Naive thymus-derived CD4-positive, alpha-beta T cell (primary cell): ENCODE data around the gene PARP9. TPM values are rescaled to one million over a fixed set of nuclear protein-coding genes. Genes with fewer than 3 reads are reported as not detected.
A peak's percentile ranks its signal among the peaks of the same experiment; 100 is the strongest.

Experiments used
- ATAC-seq: fragments of 150-1000 bp; cut with Tn5 transposase; 2 replicates; pipeline ENCODE4 v1.10.0; 2021; ENCODE audit warnings: mild to moderate bottlenecking, moderate library complexity
- CTCF ChIA-PET: fragments of 350-600 bp; sonication (Branson Sonifier 250); formaldehyde crosslinking; loops from one replicate; lab custom pipeline; 2021; ENCODE audit warnings: antibody characterized with exemption; lab: Charles Lee
- POLR2A ChIA-PET: fragments of 350-600 bp; sonication (Branson Sonifier 250); formaldehyde crosslinking; loops from one replicate; lab custom pipeline; 2021; ENCODE audit warnings: antibody characterized with exemption, inconsistent platforms; lab: Charles Lee
- DNase-seq, 9 donors: peaks; one replicate each; pipeline versions ENCODE4 v3.0.0 to v3.0.0-alpha.2; 2020 to 2022; ENCODE audit warnings: mixed read lengths in 1 of 9
- H3K27ac ChIP-seq: one replicate; pipeline ENCODE4 v1.7.0; 2013; ENCODE audit warnings: mild to moderate bottlenecking, low read depth, low read length, moderate library complexity
- H3K27me3 ChIP-seq, 2 donors: one replicate each; pipeline ENCODE4 v1.7.0; 2013; ENCODE audit warnings: low read length in 2 of 2, mild to moderate bottlenecking in 2 of 2, moderate library complexity in 2 of 2; ENCODE audit not compliant: control insufficient read depth in 2 of 2, insufficient read depth in 2 of 2
- H3K36me3 ChIP-seq, 3 experiments: 1 replicate in 2 of 3; 2 replicates in 1 of 3; pipeline ENCODE4 v1.7.0; 2013; ENCODE audit warnings: low read length in 3 of 3, mild to moderate bottlenecking in 3 of 3, moderate library complexity in 1 of 3; ENCODE audit not compliant: insufficient read depth in 3 of 3, control insufficient read depth in 2 of 3
- H3K4me1 ChIP-seq, 2 donors: one replicate each; pipeline ENCODE4 v1.7.0; 2013; ENCODE audit warnings: low read length in 2 of 2, mild to moderate bottlenecking in 2 of 2, moderate library complexity in 1 of 2; ENCODE audit not compliant: control insufficient read depth in 2 of 2, insufficient read depth in 2 of 2
- H3K4me3 ChIP-seq: 2 replicates; pipeline ENCODE4 v1.7.0; 2013; ENCODE audit warnings: mild to moderate bottlenecking, low read length
- H3K9me3 ChIP-seq, 3 experiments: 1 replicate in 2 of 3; 2 replicates in 1 of 3; pipeline ENCODE4 v1.7.0; 2013; ENCODE audit warnings: low read length in 3 of 3; ENCODE audit not compliant: control insufficient read depth in 2 of 3
- H3K27ac Mint-ChIP-seq, 9 donors: one replicate each; pipeline ENCODE4 v1.8.0; 2020 to 2022; ENCODE audit warnings: mixed read lengths in 9 of 9, mild to moderate bottlenecking in 8 of 9, moderate library complexity in 5 of 9, inconsistent platforms in 2 of 9
- H3K27me3 Mint-ChIP-seq, 5 donors: one replicate each; pipeline ENCODE4 v1.8.0; 2021 to 2022; ENCODE audit warnings: mixed read lengths in 5 of 5, mild to moderate bottlenecking in 1 of 5
- H3K36me3 Mint-ChIP-seq, 5 donors: one replicate each; pipeline ENCODE4 v1.8.0; 2020 to 2022; ENCODE audit warnings: mixed read lengths in 5 of 5, mild to moderate bottlenecking in 3 of 5, inconsistent platforms in 1 of 5
- H3K4me1 Mint-ChIP-seq, 7 donors: one replicate each; pipeline ENCODE4 v1.8.0; 2020 to 2022; ENCODE audit warnings: mixed read lengths in 7 of 7, mild to moderate bottlenecking in 3 of 7, inconsistent platforms in 1 of 7
- H3K4me3 Mint-ChIP-seq, 10 donors: one replicate each; pipeline ENCODE4 v1.8.0; 2020 to 2022; ENCODE audit warnings: mild to moderate bottlenecking in 10 of 10, mixed read lengths in 10 of 10, moderate library complexity in 6 of 10, inconsistent platforms in 2 of 10
- H3K9me3 Mint-ChIP-seq, 11 donors: one replicate each; pipeline ENCODE4 v1.8.0; 2020 to 2022; ENCODE audit warnings: mixed read lengths in 11 of 11, mild to moderate bottlenecking in 4 of 11, inconsistent platforms in 1 of 11, moderate library complexity in 1 of 11
- intact Hi-C, 2 donors: fragments of 100-400 bp; cut with micrococcal nuclease; formaldehyde crosslinking; loops; one replicate each; pipeline ENCODE4 v1.15.1; 2023
- polyA plus RNA-seq, 2 donors: library from polyadenylated mRNA; unstranded; fragments of 300-500 nt; fragmentation: Illumina TruSeq; gene quantifications; one replicate each; pipeline ENCODE4 v1.2.3, GENCODE V29; 2021
- total RNA-seq, 6 experiments: library from RNA in 5 of 6; stranded (reverse) in 5 of 6; gene quantifications; 1 replicate in 5 of 6; 2 replicates in 1 of 6; pipeline ENCODE4 v1.2.3 and lab custom pipeline; 2021 to 2026

PARP9 gene
- total and polyA plus RNA-seq, 7 experiments from 2014 or later, result 17.6 to 165 (median 24.4) TPM

DNA sequence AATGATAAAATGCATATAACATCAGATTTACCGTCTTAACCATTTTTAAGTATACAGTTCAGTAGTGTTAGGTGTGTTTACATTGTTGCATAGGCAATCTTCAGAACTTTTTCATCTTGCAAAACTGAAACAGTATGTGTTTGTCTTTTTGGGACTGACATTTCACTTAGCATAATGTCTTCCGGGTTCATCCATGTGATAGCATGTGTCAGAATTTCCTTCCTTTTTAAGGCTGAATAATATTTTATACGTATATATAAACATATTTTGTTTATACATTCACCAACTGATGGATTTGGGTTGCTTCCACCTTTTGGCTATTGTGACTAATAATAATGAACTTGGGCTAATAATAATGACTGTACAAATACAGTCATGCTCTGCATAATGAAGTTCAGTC, 16.4 kb upstream of the PARP9 start:
- CTCF ChIA-PET, result interaction anchor here (1.0 kb wide), 1 partner anchor 99 kb away, joined by 3 read pairs; no protein-coding TSS in a partner anchor
- intact Hi-C loops, result no loop called here
- no peak for ATAC-seq
- DNase-seq, result no peak
- Mint-ChIP-seq H3K9me3 (peaks cover 6 to 40% (median 25%) of the 10 kb centered on the region in 11 donors), H3K4me3 (peak overlapping the region in 1 of 10 donors; percentile 29), H3K27me3 (no peaks in the 10 kb centered on the region), H3K36me3 (peaks cover 16 to 58% (median 40%) of the 10 kb centered on the region in 5 donors), H3K27ac (no peak overlapping the region), H3K4me1 (peaks cover 28 to 58% (median 45%) of the 10 kb centered on the region in 7 donors)
- POLR2A ChIA-PET, result no interaction called here
- H3K4me1 ChIP-seq, result peaks cover 8 to 15% of the 10 kb centered on the region in 2 donors
- peaks cover 0 to 4% (median 0%) of the 10 kb centered on the region in 3 experiments for H3K36me3 ChIP-seq
- H3K27ac ChIP-seq, result no peak overlapping the region
- H3K9me3 ChIP-seq, result peaks cover 0 to 16% (median 11%) of the 10 kb centered on the region in 3 experiments
- no peak overlapping the region for H3K4me3 ChIP-seq
- H3K27me3 ChIP-seq, result no peaks in the 10 kb centered on the region

DNA sequence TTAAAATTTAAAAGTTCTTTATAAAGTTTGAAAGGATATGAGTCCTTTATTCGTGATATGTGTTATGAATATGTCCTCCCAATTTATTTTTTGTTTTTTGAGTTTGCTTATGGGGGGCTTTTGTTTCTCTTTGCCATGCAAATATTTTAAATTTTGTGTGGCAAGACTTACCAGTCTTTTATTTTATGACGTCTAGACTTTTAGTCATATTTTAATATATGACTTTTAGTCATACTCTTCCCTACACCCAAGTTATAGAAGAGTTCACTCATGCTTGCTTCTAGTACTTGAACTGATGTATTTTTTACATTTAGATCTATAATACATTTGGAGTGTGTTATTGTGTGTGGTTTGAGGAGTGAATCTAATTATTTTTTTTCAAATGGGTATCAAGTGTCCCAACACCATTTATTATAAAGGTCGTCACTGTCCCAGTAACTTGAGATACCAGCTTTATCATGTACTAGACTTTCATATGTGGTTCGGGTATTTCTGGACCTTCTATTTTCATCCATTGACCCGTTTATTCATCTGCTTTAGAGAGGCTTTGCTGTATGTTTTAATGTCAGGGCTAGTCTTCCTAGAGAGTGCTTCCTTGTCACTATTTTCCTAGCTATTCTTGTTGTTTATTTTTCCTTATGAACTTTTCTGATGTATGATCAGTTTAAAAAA, 14.1 kb upstream of the PARP9 start:
- Histone ChIP-seq H3K36me3 (peaks cover 0 to 4% (median 0%) of the 10 kb centered on the region in 3 experiments), H3K4me3 (peak overlapping the region; percentile 74), H3K27me3 (no peaks in the 10 kb centered on the region), H3K27ac (peak overlapping the region; percentile 69), H3K4me1 (peaks cover 8 to 18% of the 10 kb centered on the region in 2 donors), H3K9me3 (peaks cover 0 to 12% (median 11%) of the 10 kb centered on the region in 3 experiments)
- ATAC-seq (no peak), DNase-seq (no peak)
- H3K27me3 Mint-ChIP-seq, result no peaks in the 10 kb centered on the region
- peaks cover 16 to 46% (median 25%) of the 10 kb centered on the region in 5 donors for H3K36me3 Mint-ChIP-seq
- POLR2A ChIA-PET, result interaction anchor here (0.5 to 4.5 kb wide), 11 partner anchors 9 to 218 kb away, joined by 3 to 57 read pairs (median 6); partner anchors contain the start of genes DTX3L, PARP14 and PARP9
- intact Hi-C loops, result loop anchor here in 1 of 2 donors (2.0 kb wide), 1 partner anchor 17 kb away; no protein-coding TSS in a partner anchor
- H3K4me3 Mint-ChIP-seq, result peak overlapping the region; percentile 83 to 100 (median 99)
- peaks cover 6 to 23% (median 17%) of the 10 kb centered on the region in 11 donors for H3K9me3 Mint-ChIP-seq
- H3K27ac Mint-ChIP-seq, result peak overlapping the region; percentile 89 to 99 (median 98)
- CTCF ChIA-PET, result interaction anchor here (0.9 to 2.0 kb wide), 4 partner anchors 12 to 101 kb away, joined by 3 to 7 read pairs (median 4); no protein-coding TSS in a partner anchor
- H3K4me1 Mint-ChIP-seq, result peaks cover 27 to 71% (median 53%) of the 10 kb centered on the region in 7 donors

DNA sequence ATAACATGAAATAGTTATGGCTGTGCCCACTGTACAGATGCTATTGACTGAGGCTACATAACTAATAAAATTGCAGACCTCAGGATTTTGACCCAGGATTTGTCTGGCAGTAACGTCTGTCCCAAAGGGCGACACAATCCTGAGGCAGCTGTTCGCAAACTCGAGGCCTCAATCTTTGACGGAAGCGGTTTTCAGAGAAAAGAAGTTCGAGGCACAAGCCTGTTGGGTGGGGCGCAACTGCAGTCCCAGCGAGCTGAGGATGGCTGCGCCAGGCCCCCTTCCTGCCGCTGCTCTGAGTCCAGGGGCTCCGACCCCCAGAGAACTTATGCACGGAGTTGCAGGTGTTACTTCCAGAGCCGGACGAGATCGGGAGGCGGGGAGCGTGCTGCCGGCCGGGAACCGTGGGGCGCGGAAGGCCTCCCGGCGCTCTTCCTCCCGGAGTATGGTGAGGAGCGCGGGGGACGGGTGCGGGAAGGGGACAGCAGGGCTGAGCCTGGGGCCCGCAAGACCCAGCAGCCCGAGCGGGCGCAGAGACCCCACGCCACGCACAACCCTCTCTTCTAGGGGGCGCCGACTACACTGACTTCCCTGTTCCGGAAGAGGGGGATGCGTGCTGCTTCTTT, 13.4 kb upstream of the PARP9 start, which contains the start of gene PARP15:
Gene PARP15 (plus strand): TSS at position 242 of the 623 bp plus-strand sequence. CDS start 18 bp downstream, at position 260.
- Histone ChIP-seq H3K27ac (peak within 1 kb of the TSS; percentile 69), H3K36me3 (peaks cover 0 to 4% (median 0%) of the 10 kb centered on the region in 3 experiments), H3K27me3 (no peaks in the 10 kb centered on the region), H3K4me3 (peak within 1 kb of the TSS; percentile 74), H3K9me3 (peaks cover 0 to 11% (median 9%) of the 10 kb centered on the region in 3 experiments), H3K4me1 (peaks cover 8 to 23% of the 10 kb centered on the region in 2 donors)
- intact Hi-C loops, result loop anchor here (1.0 to 2.0 kb wide), 6 partner anchors 9 to 102 kb away; partner anchors contain the start of genes DTX3L (in 1 of the 2) and PARP9 (in 1 of the 2)
- Mint-ChIP-seq H3K27ac (peak within 1 kb of the TSS; percentile 89 to 99 (median 98)), H3K36me3 (peaks cover 12 to 46% (median 23%) of the 10 kb centered on the region in 5 donors), H3K9me3 (peaks cover 6 to 17% (median 12%) of the 10 kb centered on the region in 11 donors), H3K4me3 (peak within 1 kb of the TSS; percentile 83 to 100 (median 99)), H3K27me3 (no peaks in the 10 kb centered on the region), H3K4me1 (peaks cover 30 to 77% (median 59%) of the 10 kb centered on the region in 7 donors)
- peak; percentile 13 to 50 (median 43) for DNase-seq
- peak; percentile 63 for ATAC-seq
- ChIA-PET CTCF (interaction anchor here (0.9 to 2.0 kb wide), 3 partner anchors 12 to 101 kb away, joined by 3 to 7 read pairs (median 5); no protein-coding TSS in a partner anchor), POLR2A (interaction anchor here (0.5 to 4.5 kb wide), 7 partner anchors 8 to 102 kb away, joined by 3 to 57 read pairs (median 4); partner anchors contain the start of genes DTX3L and PARP9)

GRCh38 chr3:122576174-122576940, 12.3 kb upstream of the PARP9 start:
- ChIA-PET POLR2A (interaction anchor here (1.3 to 4.5 kb wide), 3 partner anchors 11 to 103 kb away, joined by 3 to 57 read pairs (median 29); partner anchors contain the start of genes DTX3L, PARP14 and PARP9), CTCF (interaction anchor here (0.6 to 0.7 kb wide), 2 partner anchors 12 to 62 kb away, joined by 3 read pairs; partner anchors contain the start of genes DTX3L, KPNA1 and PARP9)
- Mint-ChIP-seq H3K4me1 (peaks cover 30 to 76% (median 63%) of the 10 kb centered on the region in 7 donors), H3K27me3 (no peaks in the 10 kb centered on the region), H3K36me3 (peaks cover 3 to 40% (median 16%) of the 10 kb centered on the region in 5 donors), H3K9me3 (peaks cover 1 to 6% (median 3%) of the 10 kb centered on the region in 11 donors), H3K27ac (peak overlapping the region; percentile 20 to 99 (median 90)), H3K4me3 (peak overlapping the region; percentile 4 to 98 (median 24))
- Histone ChIP-seq H3K4me3 (no peak overlapping the region), H3K27ac (no peak overlapping the region), H3K9me3 (no peaks in the 10 kb centered on the region), H3K36me3 (peaks cover 0 to 12% (median 0%) of the 10 kb centered on the region in 3 experiments), H3K27me3 (no peaks in the 10 kb centered on the region), H3K4me1 (peaks cover 8 to 23% of the 10 kb centered on the region in 2 donors)
- ATAC-seq, result peak; percentile 62
- DNase-seq, result peak in 1 of 9 donors; percentile 37
- intact Hi-C loops, result loop anchor here in 1 of 2 donors (1.0 to 2.0 kb wide), 2 partner anchors 12 to 18 kb away; partner anchors contain the start of genes DTX3L and PARP9

- no peaks in the 10 kb centered on the region for H3K27me3 Mint-ChIP-seq
- H3K9me3 ChIP-seq, result no peaks in the 10 kb centered on the region
- no peak for DNase-seq
- H3K4me1 ChIP-seq, result peaks cover 23 to 24% of the 10 kb centered on the region in 2 donors
- peaks cover 30 to 74% (median 70%) of the 10 kb centered on the region in 7 donors for H3K4me1 Mint-ChIP-seq
- H3K27ac Mint-ChIP-seq, result peak overlapping the region; percentile 29 to 84 (median 67)
- ChIA-PET POLR2A (no interaction called here), CTCF (no interaction called here)
- peaks cover 8 to 53% (median 22%) of the 10 kb centered on the region in 5 donors for H3K36me3 Mint-ChIP-seq
- ATAC-seq, result peak; percentile 73
- H3K36me3 ChIP-seq, result peaks cover 7 to 35% (median 9%) of the 10 kb centered on the region in 3 experiments
- intact Hi-C loops, result loop anchor here in 1 of 2 donors (1.0 kb wide), 1 partner anchor 9 kb away; the partner anchor contains the start of genes DTX3L and PARP9
- no peak overlapping the region for H3K4me3 ChIP-seq
- peak overlapping the region in 5 of 10 donors; percentile 10 to 68 (median 40) for H3K4me3 Mint-ChIP-seq
- no peaks in the 10 kb centered on the region for H3K27me3 ChIP-seq
- H3K27ac ChIP-seq, result no peak overlapping the region
- H3K9me3 Mint-ChIP-seq, result no peaks in the 10 kb centered on the region
These were observed 8.9 kb upstream of the PARP9 start for GRCh38 chr3:122572940-122573412.
